ENCODE measurements around the gene TAF1B.
"Not testable (repeated sequence)": the region's sequence is repeated elsewhere in the genome, so short reads cannot be mapped to it uniquely, and the experiment has no call there.

Gene TAF1B

DNA sequence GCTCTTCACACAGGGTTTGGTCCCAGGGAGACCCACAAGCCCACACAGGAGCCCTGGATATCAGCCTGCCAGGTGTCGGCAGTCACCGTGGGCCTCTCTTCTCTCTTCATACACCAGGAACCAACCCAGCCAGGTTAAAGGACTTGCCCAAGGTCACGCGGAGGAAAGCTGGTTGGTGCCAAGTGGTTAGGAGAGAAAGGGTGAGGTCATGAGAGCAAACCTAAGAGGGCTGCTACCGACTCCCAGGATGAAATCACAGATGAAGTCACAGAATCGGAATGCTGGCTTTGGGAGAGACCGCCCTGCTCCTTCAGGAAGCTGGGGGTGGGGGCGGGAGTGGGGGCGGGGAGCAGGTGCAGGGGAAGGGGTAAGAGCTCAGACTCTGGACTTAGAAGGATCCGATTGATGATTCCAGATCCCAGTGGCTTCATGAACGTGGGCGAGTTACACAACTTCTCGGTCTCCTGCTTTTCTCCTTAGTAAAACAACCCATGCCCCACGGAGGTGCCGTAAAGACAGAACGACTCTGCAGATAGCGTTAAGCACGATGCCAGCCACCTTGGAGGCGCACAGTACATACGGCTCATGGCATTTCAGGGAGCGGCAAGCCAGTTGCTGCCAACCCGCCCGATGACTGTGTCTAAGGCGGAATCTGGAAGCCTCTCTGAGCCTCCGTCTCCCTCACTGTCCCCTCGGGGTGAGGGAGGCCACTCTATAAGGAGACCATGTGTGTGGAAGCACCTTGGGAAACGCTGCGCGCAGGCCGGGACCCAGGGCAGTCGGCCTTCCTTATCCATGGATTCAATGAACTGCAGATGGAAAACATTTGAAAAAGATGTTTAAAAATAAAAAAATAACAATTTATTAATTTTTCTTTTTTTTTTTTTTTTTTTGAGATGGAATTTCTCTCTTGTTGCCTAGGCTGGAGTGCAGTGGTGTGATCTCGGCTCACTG is 23.0 kb upstream of the TAF1B start:
- in situ Hi-C loops (cut with HindIII; ENCODE audit: low pct_ligation_motif_present, low pct_unique_long_range_greater_than_20kb, low sequenced_read_pairs): loop anchor here (25.0 kb wide), 1 partner anchor 217 kb away; the partner anchor contains the start of gene KLF11
- peak; percentile 96 for DNase-seq

DNA sequence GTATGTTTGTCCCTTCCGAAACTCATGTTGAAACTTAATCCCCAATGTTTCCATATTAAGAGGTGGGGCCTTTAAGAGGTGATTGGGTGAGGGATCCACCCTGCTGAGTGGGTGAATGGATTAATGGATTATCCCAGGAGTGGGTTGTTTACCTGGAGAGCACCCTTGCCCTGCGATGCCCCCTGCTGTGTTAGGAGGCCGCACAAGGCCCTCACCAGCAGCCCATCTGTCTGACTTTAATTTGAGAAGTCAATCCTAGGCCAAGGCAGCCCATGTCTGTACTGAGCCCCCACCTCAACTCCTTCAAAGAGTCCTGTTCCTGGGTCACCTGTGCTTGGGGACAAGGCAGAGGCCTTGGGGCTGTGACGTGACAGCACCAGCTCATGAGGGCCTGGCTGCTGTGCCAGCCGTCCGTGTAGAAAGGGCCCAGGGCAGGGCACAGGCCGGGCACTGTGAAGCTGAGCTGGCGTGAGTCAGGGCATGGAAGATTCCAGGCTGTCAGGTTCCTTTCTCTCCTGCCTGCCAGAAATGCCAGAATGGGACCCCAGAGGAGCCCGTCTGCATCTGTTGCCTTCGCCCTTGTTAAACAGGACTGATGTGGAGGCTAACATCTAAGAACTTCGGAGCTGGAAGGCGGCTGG is 21.3 kb upstream of the TAF1B start:
- DNase-seq: no peak
- in situ Hi-C loops (cut with HindIII; ENCODE audit: low pct_ligation_motif_present, low pct_unique_long_range_greater_than_20kb, low sequenced_read_pairs): loop anchor here (25.0 kb wide), 1 partner anchor 215 kb away; the partner anchor contains the start of gene KLF11

DNA sequence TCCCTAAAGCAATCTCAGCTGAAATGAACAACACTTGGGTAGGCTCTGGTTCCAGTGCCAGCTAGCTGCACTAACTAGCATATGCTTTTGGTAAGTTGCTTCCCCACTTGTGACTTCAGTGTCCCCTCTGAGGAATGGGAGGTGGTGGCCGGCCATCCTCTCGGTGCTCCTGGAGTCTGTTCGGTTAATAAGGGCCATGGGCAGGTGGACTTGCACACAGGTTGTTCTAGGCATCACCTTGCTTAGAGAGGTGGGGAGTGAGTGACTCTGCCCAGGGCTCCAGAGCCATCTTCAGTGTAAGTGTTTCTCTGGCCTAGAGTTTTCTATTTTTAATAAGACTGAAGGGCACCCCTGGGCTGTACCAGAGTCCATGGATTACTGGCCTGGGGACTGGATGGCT is 18.8 kb upstream of the TAF1B start:
- in situ Hi-C loops (cut with HindIII; ENCODE audit: low pct_ligation_motif_present, low pct_unique_long_range_greater_than_20kb, low sequenced_read_pairs): loop anchor here (25.0 kb wide), 1 partner anchor 213 kb away; the partner anchor contains the start of gene KLF11

DNA sequence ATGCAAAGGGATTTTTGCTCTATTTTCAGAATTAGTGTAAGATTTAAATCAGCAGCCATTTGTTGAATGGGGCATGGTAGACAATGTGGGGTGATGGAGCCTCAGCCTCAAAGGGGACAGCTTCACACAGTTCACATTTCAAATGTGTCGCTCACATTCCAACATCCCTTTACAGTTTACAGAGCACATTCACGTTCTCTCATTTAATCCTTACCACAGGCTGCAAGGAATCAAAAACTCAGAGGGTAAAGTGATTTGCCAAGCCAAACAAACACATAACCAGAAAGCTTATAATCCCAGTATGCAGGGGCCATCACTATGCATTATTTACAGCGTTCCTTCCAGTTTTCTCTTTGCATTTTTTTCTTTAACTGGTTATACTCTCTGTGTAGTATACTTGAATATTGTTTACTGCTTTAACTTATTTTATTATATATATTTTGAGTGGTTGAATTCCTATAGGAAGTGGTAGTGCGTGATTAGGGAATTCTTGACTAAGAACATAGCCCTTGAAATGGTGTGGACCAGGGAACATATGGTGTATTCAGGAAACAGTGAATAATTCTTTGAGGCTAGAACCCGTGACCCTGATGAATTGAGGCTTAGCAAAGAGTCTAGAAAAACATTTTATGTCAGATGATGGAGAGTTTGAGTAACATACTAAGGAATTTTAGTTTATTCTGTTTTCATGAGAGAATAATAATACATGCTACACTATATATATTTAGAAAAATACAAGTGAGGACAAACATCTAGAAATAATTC is 18.1 kb upstream of the TAF1B start:
- in situ Hi-C loops (cut with HindIII; ENCODE audit: low pct_ligation_motif_present, low pct_unique_long_range_greater_than_20kb, low sequenced_read_pairs): loop anchor here (25.0 kb wide), 1 partner anchor 212 kb away; the partner anchor contains the start of gene KLF11
- no peak for DNase-seq

More for the DNA sequence above, 18.8 kb upstream of the TAF1B start:
- no peak for DNase-seq

DNA sequence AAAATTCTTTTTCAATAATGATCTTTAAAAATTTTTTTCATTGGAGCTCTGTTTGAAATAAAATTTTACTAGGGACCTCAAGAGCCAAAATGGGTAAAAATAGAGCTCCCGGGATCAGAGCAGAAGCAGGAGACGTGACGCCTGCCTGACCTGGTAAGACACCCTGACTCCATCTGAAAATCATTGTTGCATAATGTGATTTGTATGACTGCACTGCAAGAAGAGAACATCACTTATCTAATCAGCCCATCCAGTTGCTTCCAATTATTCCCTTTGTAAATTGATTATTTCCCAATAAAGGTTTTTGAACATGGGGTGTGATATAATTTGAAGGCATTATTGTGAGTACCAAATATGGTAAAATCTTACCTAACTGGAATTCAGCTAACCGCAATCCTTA is 17.1 kb upstream of the TAF1B start:
- DNase-seq: no peak
- in situ Hi-C loops (cut with HindIII; ENCODE audit: low pct_ligation_motif_present, low pct_unique_long_range_greater_than_20kb, low sequenced_read_pairs): no loop called here

DNA sequence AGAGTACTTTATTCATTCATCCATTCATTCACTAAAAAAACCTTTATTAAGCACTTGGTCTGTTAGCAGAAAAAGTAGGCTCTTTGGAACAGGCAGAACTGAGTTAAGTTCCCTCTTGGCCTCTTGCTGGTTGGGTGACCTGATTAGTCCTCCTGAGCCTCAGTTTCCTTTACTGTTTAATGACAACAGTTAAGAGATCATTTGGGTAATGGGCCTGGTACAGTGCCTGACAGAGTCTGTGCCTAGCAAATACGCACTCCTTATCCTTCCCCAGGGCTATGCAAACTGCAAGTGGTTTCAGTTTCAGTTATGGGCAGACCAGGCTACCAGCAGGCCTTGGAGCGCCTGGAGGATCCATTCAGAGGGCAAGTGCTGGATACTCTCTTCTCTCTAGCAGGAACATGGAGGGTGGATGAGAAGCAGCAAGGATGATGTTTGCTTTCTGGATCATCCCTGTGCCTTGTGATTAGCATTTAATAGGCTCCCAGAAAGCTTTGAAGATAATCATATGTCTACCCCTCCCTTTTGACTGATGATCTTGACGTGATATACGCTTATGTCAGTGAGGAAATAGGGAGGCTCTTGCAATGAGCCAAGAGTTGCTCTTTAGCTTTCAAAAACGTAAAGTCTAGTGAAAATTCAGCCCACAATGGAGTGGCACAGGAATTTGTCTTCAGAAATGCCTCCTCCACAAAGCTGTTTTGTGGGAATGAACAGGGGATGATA is 12.4 kb upstream of the TAF1B start:
- in situ Hi-C loops (cut with HindIII; ENCODE audit: low pct_ligation_motif_present, low pct_unique_long_range_greater_than_20kb, low sequenced_read_pairs): no loop called here
- DNase-seq: peak; percentile 12

DNA sequence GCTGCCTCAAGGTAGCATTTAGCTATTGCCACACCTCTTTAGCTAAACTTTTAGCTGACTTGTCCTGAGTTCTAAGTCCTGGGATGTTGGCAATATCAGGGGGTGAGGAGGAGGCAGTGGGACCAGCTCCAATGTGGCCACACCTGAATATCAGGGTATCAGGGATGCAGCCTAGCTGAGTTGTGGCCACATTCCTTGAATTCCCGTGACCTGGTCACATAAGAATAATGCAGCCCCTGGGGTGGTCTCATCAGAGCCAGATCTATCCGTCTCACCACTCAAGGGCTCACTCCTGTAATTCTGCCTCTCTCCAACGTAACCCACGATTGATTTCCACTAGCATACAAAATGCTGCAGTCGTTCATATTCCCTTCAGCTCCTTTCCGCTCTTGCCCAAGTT is 11.6 kb upstream of the TAF1B start:
- no peak for DNase-seq
- in situ Hi-C loops (cut with HindIII; ENCODE audit: low pct_ligation_motif_present, low pct_unique_long_range_greater_than_20kb, low sequenced_read_pairs): no loop called here

DNA sequence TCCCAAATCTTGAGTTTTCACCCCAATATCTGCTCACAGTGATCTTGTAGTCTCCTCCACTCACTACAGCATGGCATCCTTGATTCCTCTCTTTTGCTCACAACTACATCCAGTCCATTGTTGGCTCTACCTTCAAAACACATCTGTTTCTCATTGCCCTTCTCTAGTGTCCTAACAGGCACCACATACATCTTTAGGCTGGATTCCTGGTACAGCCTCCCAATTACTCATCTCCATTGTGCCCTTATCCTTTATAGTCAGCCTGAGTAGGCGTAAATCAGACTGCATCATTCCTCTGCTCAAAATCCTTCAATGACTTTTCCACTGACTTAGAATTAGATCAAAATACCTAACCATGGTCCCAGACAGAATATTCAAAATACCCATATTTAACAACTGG is 10.7 kb upstream of the TAF1B start:
- no peak for DNase-seq
- in situ Hi-C loops (cut with HindIII; ENCODE audit: low pct_ligation_motif_present, low pct_unique_long_range_greater_than_20kb, low sequenced_read_pairs): no loop called here

DNA sequence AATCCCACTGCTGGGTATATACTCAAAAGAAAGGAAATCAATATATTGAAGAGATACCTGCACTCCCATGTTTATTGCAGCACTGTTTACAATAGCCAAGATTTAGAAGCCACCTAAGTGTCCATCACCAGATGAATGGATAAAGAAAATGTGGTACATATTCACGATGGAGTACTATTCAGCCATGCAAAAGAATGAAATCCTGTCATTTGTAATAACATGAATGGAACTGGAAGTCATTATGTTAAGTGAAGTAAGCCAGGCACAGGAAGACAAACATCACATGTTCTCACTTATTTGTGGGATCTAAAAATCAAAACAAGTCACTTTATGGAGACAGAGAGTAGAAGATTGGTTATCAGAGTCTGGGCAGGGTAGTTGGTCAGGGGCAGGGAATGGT is 8.2 kb upstream of the TAF1B start:
- in situ Hi-C loops (cut with HindIII; ENCODE audit: low pct_ligation_motif_present, low pct_unique_long_range_greater_than_20kb, low sequenced_read_pairs); DNase-seq: not testable (repeated sequence)

DNA sequence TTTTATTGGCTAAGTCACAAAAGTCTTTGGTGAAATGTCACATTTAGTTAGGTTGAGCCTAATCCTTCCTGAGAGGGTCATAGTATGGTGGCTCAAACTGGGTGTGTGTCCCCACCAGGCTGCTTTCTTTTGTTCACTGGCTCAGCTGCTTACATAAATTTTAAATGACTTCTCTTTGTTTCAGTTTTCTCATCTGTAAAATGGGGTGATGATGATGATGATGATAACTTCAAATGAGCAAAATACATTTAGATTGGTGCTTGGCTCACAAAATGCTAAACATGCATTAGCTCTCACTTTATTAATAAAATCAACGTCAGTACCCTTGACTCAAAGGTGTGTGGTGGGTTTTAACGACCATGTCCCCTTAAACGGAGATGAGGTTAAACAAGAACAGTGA is 7.2 kb upstream of the TAF1B start:
- DNase-seq: no peak
- in situ Hi-C loops (cut with HindIII; ENCODE audit: low pct_ligation_motif_present, low pct_unique_long_range_greater_than_20kb, low sequenced_read_pairs): no loop called here

DNA sequence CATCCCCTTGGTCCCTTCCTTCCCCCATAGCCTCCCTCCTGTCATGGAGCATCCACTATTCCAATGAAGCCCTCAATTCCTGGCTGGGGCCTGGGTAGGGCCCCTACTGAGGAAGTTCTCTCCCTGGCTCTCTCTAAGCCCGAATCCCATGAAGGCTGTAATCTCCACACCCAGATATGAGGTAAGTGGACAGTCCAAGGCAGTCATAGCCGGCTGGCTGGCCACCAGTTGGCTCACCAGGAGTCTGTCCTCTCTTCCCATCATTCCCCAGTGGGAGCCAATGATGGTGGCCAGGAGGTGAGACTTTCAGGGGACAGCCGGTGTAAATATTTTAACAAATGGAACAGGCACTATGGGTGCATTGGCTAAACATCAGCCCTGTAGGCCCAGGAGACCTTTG is 6.8 kb upstream of the TAF1B start:
- no peak for DNase-seq

DNA sequence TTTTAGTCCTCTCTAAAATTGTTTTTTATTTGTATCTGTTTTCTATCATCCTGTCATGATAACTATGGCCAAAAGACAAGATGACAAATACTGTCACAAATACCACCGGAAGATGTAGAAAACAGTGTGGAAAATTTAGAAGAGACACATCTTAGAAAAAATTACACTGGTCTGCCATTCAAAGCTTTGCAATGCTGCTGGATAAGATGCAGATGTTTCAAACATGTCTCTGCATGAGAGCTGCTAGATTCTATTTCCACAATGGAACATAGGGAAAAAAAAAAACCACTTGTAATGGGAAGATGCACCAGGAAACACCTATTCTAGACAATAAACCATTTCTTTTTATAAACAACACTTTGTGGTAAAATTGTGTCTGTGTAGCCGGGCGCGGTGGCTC is 5.8 kb upstream of the TAF1B start:
- DNase-seq: no peak
- in situ Hi-C loops (cut with HindIII; ENCODE audit: low pct_ligation_motif_present, low pct_unique_long_range_greater_than_20kb, low sequenced_read_pairs): no loop called here

More for the DNA sequence above, 6.8 kb upstream of the TAF1B start:
- in situ Hi-C loops (cut with HindIII; ENCODE audit: low pct_ligation_motif_present, low pct_unique_long_range_greater_than_20kb, low sequenced_read_pairs): no loop called here

DNA sequence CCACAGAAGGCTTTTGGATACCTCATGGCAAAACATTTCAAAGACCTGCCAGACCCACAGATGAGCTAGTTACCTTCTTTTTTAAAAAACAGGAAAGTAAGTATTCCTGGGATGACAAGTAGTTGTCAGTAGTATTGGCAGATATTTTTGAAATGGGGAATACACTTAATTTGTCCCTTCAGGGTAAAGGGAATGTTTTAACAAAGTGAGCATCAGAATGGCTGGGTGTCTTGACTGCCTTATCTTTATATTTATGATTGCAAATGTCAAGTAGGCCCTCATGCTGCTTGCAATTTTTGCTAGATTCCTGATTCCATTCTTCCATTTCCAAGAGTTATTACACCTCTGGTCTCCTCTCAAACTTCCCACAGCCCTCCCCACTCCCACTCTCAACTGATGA is 4.9 kb upstream of the TAF1B start:
- DNase-seq: no peak
- in situ Hi-C loops (cut with HindIII; ENCODE audit: low pct_ligation_motif_present, low pct_unique_long_range_greater_than_20kb, low sequenced_read_pairs): no loop called here

DNA sequence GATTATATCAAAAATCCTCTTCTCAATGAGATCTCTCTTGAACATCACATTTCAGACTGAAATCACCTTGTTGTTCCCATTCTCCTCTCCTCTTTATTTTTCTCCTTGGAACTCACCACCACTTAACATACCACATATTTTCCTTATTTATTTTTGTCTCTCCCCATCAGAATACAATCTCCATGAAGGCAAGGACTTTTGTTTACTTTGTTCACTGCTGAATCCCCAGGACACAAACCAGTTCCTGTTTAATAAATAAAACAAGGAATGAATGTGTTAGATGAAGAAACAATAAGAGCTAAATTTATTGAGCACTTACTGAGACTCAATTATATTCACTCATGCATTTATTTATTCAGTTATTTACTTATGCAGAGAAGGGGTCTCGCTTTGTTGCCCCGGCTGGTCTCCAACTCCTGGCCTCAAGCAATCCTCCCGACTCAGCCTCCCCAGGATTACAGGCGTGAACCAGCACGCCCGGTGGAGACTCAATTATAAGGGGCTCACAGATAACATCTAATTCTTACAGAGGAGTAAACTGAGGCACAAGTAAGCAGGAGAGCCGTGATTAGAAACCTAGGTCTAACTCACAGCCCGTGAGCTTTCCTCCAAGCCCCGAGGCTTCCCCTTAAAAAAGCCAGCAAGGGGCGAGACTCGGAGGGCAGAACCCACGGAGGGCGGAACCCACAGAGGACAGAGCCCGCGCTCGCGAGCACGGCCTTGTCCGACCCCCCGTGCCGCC is 616 bp upstream of the TAF1B start:
- in situ Hi-C loops (cut with HindIII; ENCODE audit: low pct_ligation_motif_present, low pct_unique_long_range_greater_than_20kb, low sequenced_read_pairs): no loop called here
- no peak for DNase-seq

DNA sequence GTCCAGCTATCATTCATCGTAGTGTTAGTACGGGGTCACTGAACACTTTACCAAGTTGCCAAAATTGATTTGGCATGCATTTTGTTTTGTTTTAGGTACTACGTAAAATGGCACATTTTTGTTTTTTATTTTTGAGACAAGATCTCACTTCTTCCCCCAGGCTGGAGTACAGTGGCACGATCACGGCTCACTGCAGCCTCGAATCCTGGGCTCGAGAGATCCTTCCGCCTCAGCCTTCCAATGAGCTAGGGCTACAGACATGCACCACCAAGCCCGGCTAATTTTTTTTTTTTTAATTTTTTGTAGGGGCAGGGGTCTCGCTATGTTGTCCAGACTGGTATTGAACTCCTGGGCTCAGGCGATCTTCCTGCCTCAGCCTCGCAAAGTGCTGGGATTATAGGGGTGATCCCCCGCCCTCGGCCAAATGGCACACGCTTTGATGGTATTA is 786 bp downstream of the TAF1B start:
- peak; percentile 48 for DNase-seq
- in situ Hi-C loops (cut with HindIII; ENCODE audit: low pct_ligation_motif_present, low pct_unique_long_range_greater_than_20kb, low sequenced_read_pairs): no loop called here

DNA sequence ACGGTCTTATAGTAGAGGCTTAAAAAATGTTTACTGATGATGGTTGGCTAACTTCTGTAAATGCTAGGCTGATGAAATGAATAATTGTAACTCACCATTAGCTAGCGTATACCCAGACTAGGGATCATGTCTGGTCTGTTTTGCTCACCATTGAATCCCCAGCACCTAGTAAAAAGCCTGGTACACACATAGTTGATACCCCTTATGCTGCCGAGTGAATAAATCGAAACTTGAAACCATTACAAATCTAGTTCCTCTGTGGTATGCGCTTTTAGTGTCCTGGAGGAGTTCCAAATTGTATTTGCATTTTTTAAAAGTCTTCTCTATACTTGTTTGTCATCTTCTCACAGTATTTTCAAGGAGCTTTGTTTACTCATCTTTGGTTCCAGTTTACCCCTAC is 1.3 kb downstream of the TAF1B start:
- no peak for DNase-seq
- in situ Hi-C loops (cut with HindIII; ENCODE audit: low pct_ligation_motif_present, low pct_unique_long_range_greater_than_20kb, low sequenced_read_pairs): no loop called here

DNA sequence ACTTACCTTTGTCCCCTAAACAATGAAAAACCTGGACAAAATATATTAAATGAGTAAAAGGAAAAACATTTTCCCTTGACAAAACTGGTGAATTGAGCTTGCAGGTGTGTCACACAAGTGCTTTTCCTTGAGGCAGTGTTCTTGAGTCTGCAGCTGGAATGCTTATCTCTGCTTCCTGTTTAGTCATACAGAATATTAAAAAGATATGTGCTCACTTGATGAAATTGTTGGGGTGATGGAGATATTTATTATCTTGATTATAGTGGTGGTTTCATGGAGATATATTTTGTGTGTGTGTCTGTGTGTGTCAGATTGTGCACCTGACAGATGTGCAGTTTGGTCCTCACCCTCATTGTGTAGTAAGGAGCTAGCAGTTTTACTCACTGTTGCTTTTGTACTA is 3.3 kb downstream of the TAF1B start:
- DNase-seq: no peak
- in situ Hi-C loops (cut with HindIII; ENCODE audit: low pct_ligation_motif_present, low pct_unique_long_range_greater_than_20kb, low sequenced_read_pairs): no loop called here

DNA sequence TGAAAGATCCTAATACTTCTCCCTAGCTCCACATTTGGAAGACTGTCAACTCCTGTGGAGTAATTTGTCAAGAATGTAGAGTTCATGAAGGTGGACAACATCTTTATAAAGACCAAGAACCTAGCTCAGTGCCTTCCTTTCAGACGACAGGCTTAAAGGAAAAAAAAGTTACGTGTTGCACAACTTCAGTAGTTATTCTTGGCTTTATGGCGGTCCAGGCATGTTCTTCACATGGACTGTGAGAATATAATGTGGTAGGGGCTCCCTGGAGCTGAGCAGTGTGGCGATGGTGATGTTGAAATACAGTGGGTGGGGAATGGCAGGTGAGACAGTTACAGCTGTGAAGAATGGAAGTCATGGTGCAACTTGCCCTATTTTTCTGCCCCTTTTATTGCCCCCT is 3.9 kb downstream of the TAF1B start:
- in situ Hi-C loops (cut with HindIII; ENCODE audit: low pct_ligation_motif_present, low pct_unique_long_range_greater_than_20kb, low sequenced_read_pairs): no loop called here
- no peak for DNase-seq
